K562 (cell line): ENCODE data around the gene FAM124A. TPM values are rescaled to one million over a fixed set of nuclear protein-coding genes. Genes with fewer than 3 reads are reported as not detected.

Source experiments
- ATAC-seq: fragments of 200-7000 bp; cut with Tn5 transposase; 3 replicates; pipeline ENCODE4 v1.9.1; 2020; ENCODE audit warnings: moderate library complexity
- BruUV-seq: library from RNA; stranded (reverse); fragments of 400-500 nt; replicated peaks from 2 replicates; lab custom pipeline; 2021; lab: Mats Ljungman, UMichigan
- CTCF ChIA-PET: fragments of 300-600 bp; formaldehyde crosslinking; extraction: SDS; loops from one replicate; lab custom pipeline; 2021; ENCODE audit warnings: low intra/inter-chr PET ratio; lab: Yijun Ruan, JAX
- POLR2A ChIA-PET: fragments of 300-600, 350-650 bp; sonication (Branson Sonifier 250); formaldehyde crosslinking; extraction: SDS; loops from one replicate; lab custom pipeline; 2021; ENCODE audit warnings: antibody characterized with exemption, inconsistent platforms; lab: Yijun Ruan, JAX
- DNase-seq, 4 experiments: peaks; one replicate each; pipeline versions ENCODE4 v3.0.0 to v3.0.0-alpha.2; 2011 to 2018; ENCODE audit warnings: low spot score in 3 of 4, mixed read lengths in 3 of 4; ENCODE audit errors: extremely low read depth in 1 of 4
- FAIRE-seq: peaks from 2 replicates; lab custom pipeline; 2011; peaks lifted over from hg19 to GRCh38; lab: Jason Lieb, UNC
- H2AFZ ChIP-seq: 2 replicates; pipeline ENCODE4 v1.6.0; 2011; ENCODE audit warnings: low read depth, low read length, control low read depth, inconsistent platforms
- H3K27ac ChIP-seq: fragments of 200-600 bp; 3 replicates; pipeline ENCODE4 v1.8.0; 2011; ENCODE audit warnings: low read depth, mild to moderate bottlenecking, control low read depth, inconsistent platforms, low read length, moderate library complexity, mixed read lengths; ENCODE audit errors: extremely low read depth
- H3K27me3 ChIP-seq, 2 experiments: fragments of 300-600 bp in 1 of 2; 2 replicates in 1 of 2; 3 replicates in 1 of 2; pipeline versions ENCODE4 v1.6.0 to v1.8.0; 2011; ENCODE audit warnings: inconsistent platforms in 2 of 2, low read length in 2 of 2, mild to moderate bottlenecking in 1 of 2, mixed read lengths in 1 of 2, moderate library complexity in 1 of 2; ENCODE audit not compliant: control insufficient read depth in 2 of 2, insufficient read depth in 2 of 2
- H3K36me3 ChIP-seq: fragments of 300-600 bp; 3 replicates; pipeline ENCODE4 v1.8.0; 2011; ENCODE audit warnings: mild to moderate bottlenecking, low read length, inconsistent platforms; ENCODE audit not compliant: control insufficient read depth, insufficient read depth
- H3K4me1 ChIP-seq, 2 experiments: fragments of 200-600 bp in 1 of 2; replicated peaks in 1 of 2; 2 replicates in 1 of 2; 3 replicates in 1 of 2; pipeline versions ENCODE4 v1.5.1 to v1.8.0; 2011; ENCODE audit warnings: inconsistent platforms in 2 of 2, low read length in 2 of 2, mild to moderate bottlenecking in 1 of 2, mixed read lengths in 1 of 2, moderate library complexity in 1 of 2; ENCODE audit not compliant: control insufficient read depth in 2 of 2, insufficient read depth in 2 of 2
- H3K4me2 ChIP-seq: 2 replicates; pipeline ENCODE4 v1.6.1; 2011; ENCODE audit warnings: low read length, control low read depth, inconsistent platforms, mixed read lengths; ENCODE audit not compliant: insufficient read depth
- H3K4me3 ChIP-seq: fragments of 200-600 bp; sonication (generic), shearing (Covaris generic); 2 replicates; pipeline ENCODE4 v1.5.1; 2016; ENCODE audit warnings: control low read depth, inconsistent platforms
- H3K79me2 ChIP-seq: fragments of 200-600 bp; 3 replicates; pipeline ENCODE4 v1.8.0; 2011; ENCODE audit warnings: low read length, inconsistent platforms; ENCODE audit not compliant: control insufficient read depth, insufficient read depth
- H3K9ac ChIP-seq, 2 experiments: 2 replicates each; pipeline versions ENCODE4 v1.6.0 to v1.6.1; 2011; ENCODE audit warnings: low read depth in 2 of 2, low read length in 2 of 2, control low read depth in 1 of 2, inconsistent platforms in 1 of 2, mild to moderate bottlenecking in 1 of 2, mixed read lengths in 1 of 2; ENCODE audit not compliant: insufficient read depth in 1 of 2
- H3K9me1 ChIP-seq: one replicate; pipeline ENCODE4 v1.6.0; 2011; ENCODE audit warnings: inconsistent platforms, mild to moderate bottlenecking, low read length, moderate library complexity; ENCODE audit not compliant: control insufficient read depth, insufficient read depth
- H3K9me3 ChIP-seq: replicated peaks from 2 replicates; pipeline ENCODE4 v1.5.1; 2011; ENCODE audit warnings: low read depth, low read length, inconsistent platforms; ENCODE audit not compliant: control insufficient read depth, insufficient read depth
- H4K20me1 ChIP-seq: replicated peaks from 2 replicates; pipeline ENCODE4 v1.6.1; 2011; ENCODE audit warnings: low read length, inconsistent platforms, mixed read lengths; ENCODE audit not compliant: control insufficient read depth, insufficient read depth
- CHD2 ChIP-seq: IDR thresholded peaks from 2 replicates; pipeline ENCODE4 v1.6.1; 2011; ENCODE audit warnings: low read depth, low read length
- ILK ChIP-seq: fragments of 450-650 bp; IDR thresholded peaks from 2 replicates; pipeline ENCODE4 v1.6.1; 2016; ENCODE audit warnings: missing genetic modification characterization, low read depth, mild to moderate bottlenecking, missing compliant biosample characterization, moderate library complexity, borderline replicate concordance
- WGBS: fragments of 100-300 bp; shearing (Covaris generic); methylation state at CpG from one replicate; pipeline ENCODE4 v1.1.6; 2016; ENCODE audit warnings: low coverage, mixed read lengths; ENCODE audit not compliant: insufficient coverage; ENCODE audit errors: missing lambda C conversion rate; 5-methylcytosine and 5-hydroxymethylcytosine counted together
- in situ Hi-C: fragments of 300-500 bp; cut with MboI; formaldehyde crosslinking; loops from 4 replicates; pipeline ENCODE4 v1.15.0; 2018; ENCODE audit warnings: inconsistent platforms, mixed read lengths
- intact Hi-C: fragments of 100-400 bp; cut with micrococcal nuclease; formaldehyde crosslinking; loops from 2 replicates; pipeline ENCODE4 v1.14.2; 2022
- polyA plus RNA-seq, 8 experiments: library from polyadenylated mRNA; depleted of rRNA in 4 of 8; stranded (reverse) in 5 of 8; unstranded in 3 of 8; fragments of >200 nt; fragmentation: Nextera tagmentation in 2 of 8; fragmentation: Illumina TruSeq in 1 of 8; extraction: Ambion mirVana in 2 of 8; extraction: Trizol in 1 of 8; gene quantifications; 2 replicates each; pipeline versions ENCODE4 v1.2.1 to v1.2.3, GENCODE V29; 2011 to 2014; ENCODE audit warnings: inconsistent platforms in 1 of 8, missing spikeins in 1 of 8
- total RNA-seq, 7 experiments: library from RNA; depleted of rRNA in 6 of 7; stranded (reverse); fragments of >200 nt in 6 of 7; fragmentation: Illumina TruSeq in 2 of 7; extraction: Trizol in 2 of 7; gene quantifications; 2 replicates each; pipeline versions ENCODE4 v1.2.1 to v1.2.3, GENCODE V29; 2011 to 2021; ENCODE audit warnings: low replicate concordance in 1 of 7
- TF ChIP-seq, protein P1 (sequence below): fragments of 450-650 bp; IDR thresholded peaks from one replicate; pipeline ENCODE4 v1.6.1; 2018; ENCODE audit warnings: mild to moderate bottlenecking, moderate library complexity; ENCODE audit not compliant: partially characterized antibody

The FAM124A gene
- total and polyA plus RNA-seq, 9 of the 15 experiments (the other 6 are each of a cell fraction or from before 2014, with no cell fraction given) = not detected

DNA sequence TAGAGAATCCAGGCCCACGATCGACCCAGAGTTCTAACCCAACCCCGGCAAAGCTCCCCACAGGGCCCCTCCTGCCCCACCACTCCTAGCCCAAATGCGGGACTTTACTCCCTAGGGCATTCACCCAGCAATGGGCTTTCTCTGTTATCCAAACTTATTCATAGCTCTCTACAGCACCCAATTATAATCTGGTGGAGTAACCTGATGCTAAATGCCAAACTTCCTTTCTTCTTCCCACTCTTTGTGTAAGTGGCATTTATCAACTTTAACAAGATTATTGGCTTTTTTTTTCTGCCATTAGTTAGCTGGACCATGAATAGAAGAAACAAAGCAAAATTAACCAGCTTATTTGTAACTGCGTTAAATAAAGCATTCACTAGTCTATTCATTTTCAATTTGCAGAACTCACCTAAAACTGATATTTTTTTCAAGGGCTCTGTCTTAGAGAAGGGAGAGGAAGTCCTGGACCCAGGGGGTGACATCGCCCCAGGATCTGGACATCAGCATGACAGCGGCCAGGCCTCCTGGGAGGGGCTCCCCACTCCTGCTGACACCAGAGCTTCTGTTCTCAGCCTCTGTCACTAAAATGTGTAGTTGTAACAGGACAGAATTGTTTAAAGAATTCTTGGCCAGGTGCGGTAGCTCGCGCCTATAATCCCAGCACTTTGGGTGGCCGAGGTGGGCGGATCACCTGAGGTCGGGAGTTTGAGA is 1.5 kb downstream of the FAM124A start:
- DNase-seq (no peak), FAIRE-seq (no peak), ATAC-seq (no peak)
- H3K9ac ChIP-seq = no peak overlapping the region
- no peak overlapping the region for H3K4me3 ChIP-seq
- H3K27me3 ChIP-seq = peaks cover 8 to 22% of the 10 kb centered on the region in 2 experiments; a peak in 4 of 5 replicates
- 20% methylated on average over 10 of the region's 13 CpGs for WGBS
- no peaks in the 10 kb centered on the region for H3K36me3 ChIP-seq
- intact Hi-C loops = no loop called here
- H3K79me2 ChIP-seq = no peaks in the 10 kb centered on the region
- TF ChIP-seq, protein P1, sequence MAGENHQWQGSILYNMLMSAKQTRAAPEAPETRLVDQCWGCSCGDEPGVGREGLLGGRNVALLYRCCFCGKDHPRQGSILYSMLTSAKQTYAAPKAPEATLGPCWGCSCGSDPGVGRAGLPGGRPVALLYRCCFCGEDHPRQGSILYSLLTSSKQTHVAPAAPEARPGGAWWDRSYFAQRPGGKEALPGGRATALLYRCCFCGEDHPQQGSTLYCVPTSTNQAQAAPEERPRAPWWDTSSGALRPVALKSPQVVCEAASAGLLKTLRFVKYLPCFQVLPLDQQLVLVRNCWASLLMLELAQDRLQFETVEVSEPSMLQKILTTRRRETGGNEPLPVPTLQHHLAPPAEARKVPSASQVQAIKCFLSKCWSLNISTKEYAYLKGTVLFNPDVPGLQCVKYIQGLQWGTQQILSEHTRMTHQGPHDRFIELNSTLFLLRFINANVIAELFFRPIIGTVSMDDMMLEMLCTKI = no peak
- no peak for TF ChIP-seq CHD2
- TF ChIP-seq ILK (tag) = no peak
- H3K9me1 ChIP-seq = no peaks in the 10 kb centered on the region
- peaks cover 0 to 11% of the 10 kb centered on the region in 2 experiments; a peak in 2 of 5 replicates for H3K4me1 ChIP-seq
- BruUV-seq = no TSS peak
- H3K4me2 ChIP-seq = no peak overlapping the region
- in situ Hi-C loops = no loop called here
- CTCF ChIA-PET = no interaction called here
- no peaks in the 10 kb centered on the region for H3K9me3 ChIP-seq
- H3K27ac ChIP-seq = no peak overlapping the region
- no peak overlapping the region for H2AFZ ChIP-seq
- POLR2A ChIA-PET = no interaction called here
- H4K20me1 ChIP-seq = no peaks in the 10 kb centered on the region; the same call in 1 of the 2 replicates
